HG03571 (cell line): ENCODE data around the gene MVP.
A peak's percentile ranks its signal among the peaks of the same experiment; 100 is the strongest.
"Not testable (repeated sequence)": the region's sequence is repeated elsewhere in the genome, so short reads cannot be mapped to it uniquely, and the experiment has no call there.

Source experiments
- ATAC-seq: cut with Tn5 transposase; IDR thresholded peaks from one replicate; pipeline ENCODE4 v1.9.1; 2021; ENCODE audit not compliant: unreplicated experiment

The MVP gene

DNA sequence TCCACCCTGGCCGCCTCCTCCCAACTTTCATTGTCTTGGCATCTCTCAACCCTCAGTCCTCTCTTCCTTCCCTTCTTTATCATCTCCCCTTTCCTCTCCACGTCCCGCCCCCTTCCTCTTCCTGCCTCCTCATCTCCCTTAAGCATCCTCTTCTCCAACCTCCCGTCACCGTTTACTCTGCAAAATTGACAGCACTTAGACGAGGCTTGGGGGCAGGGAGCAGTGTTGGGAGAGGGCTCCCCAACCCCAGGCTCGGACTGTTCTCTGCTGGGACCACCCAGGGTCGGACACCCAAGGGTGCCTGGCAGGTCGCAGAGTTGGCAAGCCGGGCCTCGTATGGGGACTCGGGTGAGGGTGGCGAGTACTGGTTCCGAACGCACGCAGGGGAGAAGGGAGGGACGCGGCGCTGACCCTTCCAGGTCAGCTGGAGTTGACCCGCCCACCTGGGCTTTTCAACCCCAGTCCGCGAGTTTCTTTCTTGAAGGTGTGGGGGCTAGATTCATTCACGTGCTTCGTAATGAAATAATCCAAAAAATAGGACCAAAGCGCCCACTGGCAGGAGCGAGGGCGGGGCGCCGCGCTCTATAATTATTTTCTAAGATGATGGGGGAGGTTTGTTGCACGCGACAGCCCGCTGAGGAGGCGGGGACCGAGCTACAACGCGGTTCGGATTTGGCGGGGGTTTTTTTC, 5.1 kb upstream of the MVP start:
- no peak for ATAC-seq

DNA sequence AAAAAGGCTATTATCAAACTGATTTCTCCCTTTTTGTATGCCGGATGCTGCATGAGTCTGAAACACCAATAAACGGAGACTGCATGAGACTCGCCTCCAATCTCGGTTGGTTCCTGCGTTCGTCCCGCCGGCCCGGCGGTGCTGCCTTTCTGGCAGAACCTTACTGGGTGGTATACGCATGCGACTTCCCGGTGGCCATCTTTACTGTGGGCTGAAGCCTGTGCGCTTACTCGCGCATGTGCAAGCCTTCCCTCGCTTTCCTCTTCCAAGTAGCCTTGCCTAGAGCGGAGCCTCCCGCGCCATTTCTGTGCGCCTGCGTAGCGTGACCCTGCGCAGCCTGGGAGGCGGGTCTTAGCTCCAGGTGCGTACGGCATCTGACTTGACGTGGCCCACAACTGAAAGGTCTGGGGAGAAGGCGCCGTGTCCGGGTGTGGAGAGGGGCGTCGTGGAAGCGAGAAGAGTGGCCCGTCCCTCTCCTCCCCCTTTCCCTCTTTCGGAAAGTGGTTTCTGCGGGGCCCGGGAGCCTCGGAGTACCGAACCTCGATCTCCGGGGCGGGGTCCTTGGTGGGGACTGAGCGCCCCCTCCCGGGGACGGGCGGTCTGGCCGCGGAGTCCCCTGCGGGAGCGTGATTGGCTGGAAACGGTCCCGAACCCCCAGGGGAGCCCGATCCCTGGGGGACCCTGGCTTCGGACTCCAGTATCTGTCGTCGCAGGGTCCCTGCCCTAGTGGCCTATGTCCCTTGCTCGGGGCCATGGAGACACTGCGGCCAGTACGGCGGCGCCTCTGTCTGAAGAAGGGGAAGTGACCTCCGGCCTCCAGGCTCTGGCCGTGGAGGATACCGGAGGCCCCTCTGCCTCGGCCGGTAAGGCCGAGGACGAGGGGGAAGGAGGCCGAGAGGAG, 4.2 kb upstream of the MVP start, which contains the start of gene PAGR1:
TSS of gene PAGR1 (plus strand) at position 360 of the 901 bp plus-strand sequence. CDS start at position 734, 374 bp downstream.
- peak; percentile 50 for ATAC-seq

DNA sequence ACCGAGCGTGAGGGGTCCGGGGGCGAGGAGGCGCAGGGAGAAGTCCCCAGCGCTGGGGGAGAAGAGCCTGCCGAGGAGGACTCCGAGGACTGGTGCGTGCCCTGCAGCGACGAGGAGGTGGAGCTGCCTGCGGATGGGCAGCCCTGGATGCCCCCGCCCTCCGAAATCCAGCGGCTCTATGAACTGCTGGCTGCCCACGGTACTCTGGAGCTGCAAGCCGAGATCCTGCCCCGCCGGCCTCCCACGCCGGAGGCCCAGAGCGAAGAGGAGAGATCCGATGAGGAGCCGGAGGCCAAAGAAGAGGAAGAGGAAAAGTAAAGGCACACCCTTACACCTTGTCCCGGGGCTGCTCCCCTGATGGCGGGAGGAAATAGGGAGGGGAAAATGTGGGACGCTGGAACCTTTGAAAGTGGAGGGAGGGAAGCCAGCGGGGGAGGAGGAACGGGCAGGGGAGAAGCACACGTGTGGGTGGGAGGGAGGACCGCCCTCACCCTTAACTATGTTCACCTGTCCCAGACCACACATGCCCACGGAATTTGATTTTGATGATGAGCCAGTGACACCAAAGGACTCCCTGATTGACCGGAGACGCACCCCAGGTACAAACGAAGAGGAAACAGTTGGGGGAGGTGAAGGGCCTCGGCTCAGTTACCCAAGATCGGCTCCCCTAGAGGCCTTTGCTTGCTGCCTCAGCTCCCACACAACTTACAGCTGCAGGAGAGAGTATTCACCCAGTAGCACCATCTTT, 3.4 kb upstream of the MVP start:
- ATAC-seq = no peak

GRCh38 chr16:29818082-29818481, 2.2 kb upstream of the MVP start:
- ATAC-seq = no peak

- ATAC-seq = no peak
These were observed 756 bp upstream of the MVP start for GRCh38 chr16:29819506-29819905.

DNA sequence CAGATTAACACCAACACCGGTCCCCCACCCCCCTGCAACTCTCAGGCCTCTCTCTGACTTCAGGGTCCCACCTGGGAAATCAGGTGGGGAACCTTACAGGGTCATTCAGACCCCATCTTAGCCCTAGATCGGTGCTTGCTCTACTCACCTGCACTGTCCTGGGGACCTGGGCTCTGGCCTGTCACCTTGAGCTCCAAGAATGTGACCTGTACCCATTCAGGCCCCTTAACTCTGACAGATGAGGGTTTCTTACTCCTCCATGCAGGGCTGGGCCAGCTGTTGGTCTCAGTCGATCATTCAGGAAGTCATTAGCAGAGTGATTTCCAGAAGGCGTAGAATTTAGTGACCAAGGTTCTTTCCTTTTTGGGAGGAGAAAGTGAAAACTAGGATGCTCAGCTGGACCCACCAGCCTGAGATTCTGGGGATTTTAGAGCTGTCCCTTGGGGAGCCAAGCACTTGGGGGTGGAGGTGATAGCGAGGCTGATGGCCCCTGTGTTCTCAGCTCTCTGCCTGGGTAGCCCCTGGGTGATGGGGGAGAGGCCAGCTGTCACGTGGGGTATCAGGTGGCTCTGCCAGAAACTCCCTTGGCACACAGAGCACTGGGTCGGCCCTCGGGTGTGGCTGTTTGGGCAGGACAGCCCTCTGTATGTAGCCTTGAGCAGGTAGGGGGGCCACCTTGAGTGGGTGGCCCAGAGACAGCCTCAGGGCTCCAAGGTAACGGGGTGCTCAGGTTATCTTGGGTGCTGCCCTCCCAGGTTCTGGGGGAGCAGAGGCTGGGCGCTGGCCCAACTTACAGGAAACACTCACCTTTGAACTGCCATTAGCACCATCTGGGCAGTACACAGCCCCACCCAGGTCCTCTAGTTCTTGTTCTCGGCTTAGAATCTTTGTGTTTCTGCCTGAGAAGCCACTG, 724 bp downstream of the MVP start:
- no peak for ATAC-seq

DNA sequence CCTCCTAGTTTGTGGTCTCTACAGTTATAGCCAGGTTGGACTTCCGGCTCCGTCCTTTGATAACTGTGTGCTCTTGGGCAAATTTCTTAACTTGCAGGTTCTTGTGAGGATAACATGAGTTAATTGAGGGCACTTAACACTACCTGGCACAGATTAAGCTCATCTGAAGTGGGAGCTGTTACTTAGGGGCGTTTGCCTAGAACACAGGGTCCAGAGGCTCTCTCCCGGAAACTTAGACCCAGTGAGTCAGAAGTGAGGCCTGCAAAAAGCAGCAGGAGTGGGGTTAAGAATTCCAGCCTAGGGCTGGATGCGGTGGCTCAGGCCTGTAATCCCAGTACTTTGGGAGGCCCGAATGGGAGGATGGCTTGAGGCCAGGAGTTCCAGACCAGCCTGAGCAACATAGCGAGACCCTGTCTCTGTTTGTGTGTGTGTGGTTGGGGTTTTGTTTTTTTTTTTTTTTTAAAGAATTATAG, 1.4 kb downstream of the MVP start:
- ATAC-seq = no peak

DNA sequence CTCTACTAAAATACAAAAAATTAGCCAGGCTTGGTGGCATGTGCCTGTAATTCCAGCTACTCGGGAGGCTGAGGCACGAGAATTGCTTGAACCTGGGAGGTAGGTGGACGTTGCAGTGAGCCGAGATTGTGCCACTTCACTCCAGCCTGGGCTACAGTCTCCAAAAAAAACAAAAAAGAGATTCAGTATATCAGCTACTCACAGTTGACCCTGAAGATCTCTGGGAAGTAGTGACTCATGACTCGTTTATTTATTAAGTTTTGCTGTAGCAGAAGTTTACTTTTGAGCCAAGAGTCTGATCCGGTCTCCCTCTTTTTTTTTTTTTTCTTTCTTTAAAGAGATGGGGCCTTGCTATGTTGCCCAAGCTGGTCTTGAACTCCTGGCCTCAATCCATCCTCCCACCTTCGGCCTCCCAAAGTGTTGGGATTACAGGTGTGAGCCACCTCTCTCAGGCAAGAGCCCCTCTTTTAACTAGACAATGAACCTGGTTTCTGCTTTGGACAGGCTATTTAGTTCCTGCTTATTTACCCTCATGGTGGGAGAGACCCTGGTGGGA, 4.4 kb downstream of the MVP start:
- no peak for ATAC-seq

GRCh38 chr16:29825145-29826044, 5.1 kb downstream of the MVP start:
- ATAC-seq = no peak

DNA sequence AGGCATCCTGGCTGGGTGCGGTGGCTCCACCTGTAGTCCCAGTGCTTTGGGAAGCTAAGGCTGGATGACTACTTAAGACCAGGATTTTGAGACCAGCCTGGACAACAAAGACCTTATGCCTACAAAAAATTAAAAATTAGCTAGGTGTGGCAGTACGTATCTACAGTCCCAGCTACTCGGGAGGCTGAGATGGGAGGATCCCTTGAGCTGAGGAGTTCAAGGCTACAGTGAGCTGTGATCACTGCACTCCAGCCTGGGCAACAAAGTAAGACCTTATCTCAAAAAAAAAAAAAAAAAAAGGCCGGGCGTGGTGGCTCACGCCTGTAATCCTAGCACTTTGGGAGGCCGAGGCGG, 6.1 kb downstream of the MVP start:
- no peak for ATAC-seq

- no peak for ATAC-seq
These were observed 10.5 kb downstream of the MVP start for GRCh38 chr16:29830774-29831173.

DNA sequence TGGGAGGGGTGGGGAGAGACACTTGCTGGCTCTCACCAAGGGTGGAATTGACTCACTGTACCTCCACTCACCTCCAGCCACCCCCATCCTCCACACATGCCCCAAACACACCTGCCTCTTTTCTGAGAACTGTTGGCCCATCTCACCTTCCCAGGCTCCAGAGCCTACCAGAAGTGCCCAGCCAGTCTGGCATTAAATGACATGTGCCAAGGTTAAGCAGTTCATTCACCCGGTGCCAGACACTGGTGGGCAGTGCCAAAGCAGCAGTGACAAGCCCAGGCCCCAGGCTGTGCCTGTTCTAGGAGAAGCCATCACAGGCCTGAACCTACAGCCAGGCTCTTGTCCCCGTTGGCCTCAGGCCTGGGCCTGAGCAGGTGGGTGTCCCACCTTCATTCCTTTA, 11.2 kb downstream of the MVP start:
- no peak for ATAC-seq

DNA sequence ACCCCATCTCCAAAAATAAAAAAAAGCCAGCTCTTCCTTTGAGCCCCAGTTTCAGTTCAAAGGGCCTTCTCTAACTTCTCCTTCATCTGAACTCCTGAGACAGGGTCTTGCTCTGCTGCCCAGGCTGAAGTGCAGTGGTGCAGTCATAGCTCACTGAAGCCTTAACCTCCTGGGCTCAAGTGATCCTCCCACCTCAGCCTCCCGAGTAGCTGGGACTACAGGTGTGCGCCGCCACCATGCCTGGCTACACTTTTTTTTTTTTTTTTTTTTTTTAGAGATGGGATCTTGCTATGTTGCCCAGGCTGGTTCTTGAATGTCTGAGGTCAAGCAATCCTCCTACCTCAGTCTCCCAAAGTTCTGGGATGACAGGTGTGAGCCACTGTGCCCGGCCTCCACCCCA, 13.0 kb downstream of the MVP start:
- not testable (repeated sequence) for ATAC-seq

DNA sequence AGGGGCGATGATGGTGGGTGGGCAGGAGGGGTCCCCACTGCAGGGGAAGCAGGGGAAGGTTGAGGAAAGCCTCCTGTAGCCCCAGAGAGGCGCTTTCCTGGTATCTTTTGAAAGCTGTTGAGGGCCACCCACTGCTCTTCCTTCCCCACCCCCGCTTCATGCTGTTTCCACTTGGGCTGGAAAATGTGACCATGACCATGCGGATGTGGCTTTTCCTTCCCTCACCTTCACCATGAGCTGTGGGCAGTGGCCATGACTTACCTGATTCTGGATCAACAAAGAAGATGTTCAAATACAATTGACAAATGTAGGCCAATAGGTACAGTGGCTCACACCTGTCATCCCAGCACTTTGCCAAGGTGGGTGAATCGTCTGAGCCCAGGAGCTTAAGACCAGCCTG, 13.8 kb downstream of the MVP start:
- ATAC-seq = no peak

GRCh38 chr16:29835926-29836325, 15.7 kb downstream of the MVP start:
- ATAC-seq = no peak

- ATAC-seq = no peak
These were observed 16.4 kb downstream of the MVP start for GRCh38 chr16:29836623-29837022.

DNA sequence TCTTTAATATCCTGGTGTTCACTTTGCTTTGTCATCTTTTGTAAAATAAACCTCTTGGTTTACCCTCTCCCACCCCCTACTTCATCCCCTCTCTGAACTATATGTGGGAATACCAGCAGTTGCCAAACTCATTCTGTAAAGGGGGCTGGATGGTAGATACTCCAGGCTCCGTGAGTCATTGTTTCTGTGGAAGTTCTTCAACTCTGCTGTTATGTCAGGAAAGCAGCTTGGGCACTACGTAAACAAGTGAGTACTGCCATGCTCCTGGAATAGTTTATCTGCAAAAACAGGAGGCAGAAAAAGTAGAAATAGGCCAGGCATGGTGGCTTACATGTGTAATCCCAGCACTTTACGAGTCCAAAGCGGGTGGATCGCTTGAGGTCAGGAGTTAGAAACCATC, 17.6 kb downstream of the MVP start:
- no peak for ATAC-seq

- ATAC-seq = no peak
These were observed 19.6 kb downstream of the MVP start for GRCh38 chr16:29839822-29840221.

DNA sequence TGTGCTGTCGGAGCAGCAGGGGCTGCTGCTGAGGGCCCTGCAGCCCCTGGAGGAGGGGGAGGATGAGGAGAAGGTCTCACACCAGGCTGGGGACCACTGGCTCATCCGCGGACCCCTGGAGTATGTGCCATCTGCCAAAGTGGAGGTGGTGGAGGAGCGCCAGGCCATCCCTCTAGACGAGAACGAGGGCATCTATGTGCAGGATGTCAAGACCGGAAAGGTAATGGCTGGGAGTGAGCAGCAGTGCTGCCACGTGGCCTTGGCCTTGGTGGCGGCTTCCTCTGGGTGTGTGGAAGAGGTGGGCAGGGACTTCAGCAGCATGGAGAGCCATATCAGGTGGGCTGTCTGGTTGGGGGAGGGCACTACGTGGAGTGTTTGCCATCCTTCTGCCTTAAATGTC, 20.0 kb downstream of the MVP start:
- ATAC-seq = no peak
